SIG-M5 treated with dmso at 0.1 percent for 504 hours (cell line): ENCODE results near the gene PRM1.
A peak's percentile ranks its signal among the peaks of the same experiment; 100 is the strongest.

ENCODE experiments used
- DNase-seq: peaks from one replicate; lab custom pipeline; 2025; ENCODE audit not compliant: unreplicated experiment; lab: John Stamatoyannopoulos, UW

The PRM1 gene

GRCh38 chr16:11238272-11239202 is 42.6 kb downstream of the PRM1 start:
- no peak for DNase-seq

GRCh38 chr16:11236461-11237254 is 44.5 kb downstream of the PRM1 start:
- peak; percentile 83 for DNase-seq

GRCh38 chr16:11235703-11235991 is 45.5 kb downstream of the PRM1 start:
- no peak for DNase-seq

- peak; percentile 14 for DNase-seq
Observed at GRCh38 chr16:11234884-11235702, 46.0 kb downstream of the PRM1 start.

GRCh38 chr16:11233727-11234376 is 47.3 kb downstream of the PRM1 start:
- peak; percentile 42 for DNase-seq

- no peak for DNase-seq
Observed at GRCh38 chr16:11232852-11233726, 48.0 kb downstream of the PRM1 start.

GRCh38 chr16:11232302-11232851 is 48.8 kb downstream of the PRM1 start:
- DNase-seq = no peak

GRCh38 chr16:11231367-11231970 is 49.7 kb downstream of the PRM1 start:
- DNase-seq = no peak
